K562 (cell line): ENCODE data around the gene CDC27. TPM values are rescaled to one million over a fixed set of nuclear protein-coding genes. Genes with fewer than 3 reads are reported as not detected.

ENCODE experiments used
- CBX3 ChIP-seq, 2 experiments: IDR thresholded peaks; 1 replicate in 1 of 2; 2 replicates in 1 of 2; pipeline ENCODE4 v1.6.1; 2012; ENCODE audit warnings: inconsistent platforms in 2 of 2, low read length in 2 of 2, borderline replicate concordance in 1 of 2, control low read depth in 1 of 2
- CTCFL ChIP-seq: IDR thresholded peaks from 2 replicates; pipeline ENCODE4 v1.6.1; 2011; ENCODE audit warnings: borderline replicate concordance, low read depth, mild to moderate bottlenecking, moderate library complexity, low read length; ENCODE audit not compliant: insufficient read depth, poor library complexity, severe bottlenecking
- FOXO4 ChIP-seq: fragments of 450-650 bp; formaldehyde crosslinking; IDR thresholded peaks from 2 replicates; pipeline ENCODE4 v1.4.0; 2020; ENCODE audit warnings: mild to moderate bottlenecking, moderate library complexity
- NR0B1 ChIP-seq: fragments of 450-650 bp; IDR thresholded peaks from one replicate; pipeline ENCODE4 v1.6.1; 2018; ENCODE audit warnings: mild to moderate bottlenecking, moderate library complexity; ENCODE audit not compliant: partially characterized antibody
- PBX2 ChIP-seq, 2 experiments: IDR thresholded peaks in 1 of 2; conservative IDR thresholded peaks in 1 of 2; 2 replicates each; pipeline ENCODE4 v1.6.1; 2016; ENCODE audit warnings: low read depth in 2 of 2, mild to moderate bottlenecking in 1 of 2, missing compliant biosample characterization in 1 of 2, missing genetic modification characterization in 1 of 2, moderate library complexity in 1 of 2
- REST ChIP-seq, 2 experiments: fragments of 450-650 bp; formaldehyde crosslinking in 1 of 2; IDR thresholded peaks; 2 replicates each; pipeline versions ENCODE4 v1.4.0 to v1.6.1; 2014 to 2020; ENCODE audit warnings: mild to moderate bottlenecking in 2 of 2, borderline replicate concordance in 1 of 2, low read depth in 1 of 2
- ZNF274 ChIP-seq: IDR thresholded peaks from 2 replicates; pipeline ENCODE4 v1.6.1; 2011; ENCODE audit warnings: low read depth, mild to moderate bottlenecking, low read length, moderate library complexity, borderline replicate concordance
- polyA plus RNA-seq, 8 experiments: library from polyadenylated mRNA; depleted of rRNA in 4 of 8; stranded (reverse) in 5 of 8; unstranded in 3 of 8; fragments of >200 nt; fragmentation: Nextera tagmentation in 2 of 8; fragmentation: Illumina TruSeq in 1 of 8; extraction: Ambion mirVana in 2 of 8; extraction: Trizol in 1 of 8; gene quantifications; 2 replicates each; pipeline versions ENCODE4 v1.2.1 to v1.2.3, GENCODE V29; 2011 to 2014; ENCODE audit warnings: inconsistent platforms in 1 of 8, missing spikeins in 1 of 8
- total RNA-seq, 7 experiments: library from RNA; depleted of rRNA in 6 of 7; stranded (reverse); fragments of >200 nt in 6 of 7; fragmentation: Illumina TruSeq in 2 of 7; extraction: Trizol in 2 of 7; gene quantifications; 2 replicates each; pipeline versions ENCODE4 v1.2.1 to v1.2.3, GENCODE V29; 2011 to 2021; ENCODE audit warnings: low replicate concordance in 1 of 7

The CDC27 gene
- total and polyA plus RNA-seq, 9 of the 15 experiments (the other 6 are each of a cell fraction or from before 2014, with no cell fraction given), result 28.6 to 155 (median 94.1) TPM

GRCh38 chr17:47229535-47230443, 40.7 kb upstream of the CDC27 start (continued):
- TF ChIP-seq PBX2 (CRISPR knock-in tag; IDR thresholded peaks at IDR 0.05; ENCODE audit: low read depth) (no peak), PBX2 (tag; conservative IDR thresholded peaks at IDR 0.05; ENCODE audit: low read depth) (0 out of 2 replicates have a peak, but pooled peaks have one; percentile 18), REST (IDR thresholded peaks at IDR 0.05; ENCODE audit: borderline replicate concordance) (peak; percentile 96), REST (CRISPR knock-in tag; IDR thresholded peaks at IDR 0.05; ENCODE audit: low read depth) (no peak), ZNF274 (no peak), CBX3 (IDR thresholded peaks at IDR 0.05; ENCODE audit: borderline replicate concordance in 1 of 2, low read length in 2 of 2) (peak in 1 of 2 experiments; percentile 78; a peak in 1 of 3 replicates), FOXO4 (CRISPR knock-in tag) (no peak), CTCFL (no peak), NR0B1 (no peak)
